ENCODE results near the gene MRPL58.
"Not testable (repeated sequence)": the region's sequence is repeated elsewhere in the genome, so short reads cannot be mapped to it uniquely, and the experiment has no call there.

Gene MRPL58

GRCh38 chr17:75012346-75013091, at the start of gene MRPL58:
TSS of gene MRPL58 (plus strand) at chr17:75012670. CDS start at chr17:75012687, 17 bp downstream.
- FAIRE-seq (peak; percentile 80), DNase-seq (ENCODE audit: insufficient read length, low spot score) (peak; percentile 95)

GRCh38 chr17:74963656-74964055, 48.8 kb upstream of the MRPL58 start:
- FAIRE-seq (no peak), DNase-seq (ENCODE audit: insufficient read length, low spot score) (no peak)

- DNase-seq (ENCODE audit: insufficient read length, low spot score) = no peak
- no peak for FAIRE-seq
Observed at GRCh38 chr17:74964246-74964761, 48.2 kb upstream of the MRPL58 start.

GRCh38 chr17:74964988-74965622, 47.4 kb upstream of the MRPL58 start:
- DNase-seq (ENCODE audit: insufficient read length, low spot score) (no peak), FAIRE-seq (peak; percentile 57)

GRCh38 chr17:74968361-74968780, 44.1 kb upstream of the MRPL58 start:
- DNase-seq (ENCODE audit: insufficient read length, low spot score) (no peak), FAIRE-seq (peak; percentile 38)

DNA sequence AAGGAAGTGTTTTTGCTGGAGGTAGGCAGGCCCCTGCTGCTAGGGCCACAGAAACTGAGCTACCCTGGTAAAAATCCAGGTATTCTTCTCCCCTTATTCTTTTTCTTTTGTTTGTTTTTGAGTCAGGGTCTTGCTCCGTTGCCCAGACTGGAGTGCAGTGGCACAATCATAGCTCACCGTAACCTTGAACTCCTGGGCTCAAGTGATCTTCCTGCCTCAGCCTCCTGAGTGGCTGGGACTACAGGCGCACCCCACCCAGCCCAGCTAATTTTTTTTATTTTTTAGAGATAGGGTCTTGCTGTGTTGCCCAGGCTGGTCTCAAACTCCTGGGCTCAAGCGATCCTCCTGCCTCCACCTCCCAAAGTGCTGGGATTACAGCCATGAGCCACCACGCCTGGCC, 43.0 kb upstream of the MRPL58 start:
- FAIRE-seq; DNase-seq (ENCODE audit: insufficient read length, low spot score): not testable (repeated sequence)

GRCh38 chr17:74970395-74970794, 42.1 kb upstream of the MRPL58 start:
- no peak for FAIRE-seq
- DNase-seq (ENCODE audit: insufficient read length, low spot score) = no peak

DNA sequence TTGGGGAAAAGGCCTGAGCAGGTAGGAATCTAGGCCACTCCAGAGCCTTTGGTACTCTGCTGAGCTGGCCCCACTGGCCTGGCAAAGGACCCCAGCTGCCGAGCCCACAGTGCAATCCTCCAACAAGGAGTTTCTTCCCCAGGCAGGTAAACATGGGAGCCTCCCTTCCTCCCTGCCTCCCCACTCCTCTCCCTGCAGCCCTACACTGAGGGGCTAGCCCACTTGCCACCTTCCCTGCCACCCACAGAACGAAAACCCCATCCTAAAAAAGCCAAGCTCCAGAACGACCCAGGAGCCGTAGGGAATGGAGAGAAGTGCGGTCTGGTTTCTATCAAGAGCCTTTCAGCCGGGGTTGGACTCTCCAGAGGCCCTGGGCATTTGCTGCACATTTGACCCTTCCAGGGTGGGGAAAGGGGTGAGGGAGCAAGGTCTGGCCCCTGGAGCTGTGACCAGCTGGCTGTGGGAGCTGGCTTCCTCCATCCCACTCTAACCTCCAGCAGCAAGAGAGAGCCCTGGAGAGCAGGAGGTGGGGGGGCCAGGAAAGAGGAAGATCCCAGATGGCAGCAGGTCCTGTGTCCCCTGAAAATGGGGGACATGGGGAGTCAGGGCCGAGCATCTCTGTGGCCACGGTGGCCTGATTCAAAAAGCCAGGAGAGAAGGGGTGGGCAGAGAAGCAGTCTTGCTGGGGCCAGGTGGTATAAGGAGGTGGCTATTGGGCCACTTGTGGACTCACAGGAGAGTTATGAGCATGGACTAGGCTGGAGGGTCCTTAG, 41.2 kb upstream of the MRPL58 start:
- peak; percentile 59 for FAIRE-seq
- no peak for DNase-seq (ENCODE audit: insufficient read length, low spot score)

DNA sequence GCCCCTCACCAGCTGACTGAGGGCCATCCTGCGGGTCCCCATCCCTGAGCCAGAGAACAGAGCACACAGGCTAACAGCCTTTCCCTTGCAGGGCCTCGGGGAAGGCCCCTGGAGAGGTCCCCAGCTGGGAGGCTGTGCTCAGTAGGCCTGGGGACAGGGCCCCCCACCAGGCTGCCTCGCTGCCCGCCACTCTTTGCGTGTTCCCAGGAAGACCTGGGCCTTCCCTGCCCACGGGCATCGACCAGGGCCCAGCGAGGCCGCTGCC, 40.7 kb upstream of the MRPL58 start:
- DNase-seq (ENCODE audit: insufficient read length, low spot score) (no peak), FAIRE-seq (no peak)

DNA sequence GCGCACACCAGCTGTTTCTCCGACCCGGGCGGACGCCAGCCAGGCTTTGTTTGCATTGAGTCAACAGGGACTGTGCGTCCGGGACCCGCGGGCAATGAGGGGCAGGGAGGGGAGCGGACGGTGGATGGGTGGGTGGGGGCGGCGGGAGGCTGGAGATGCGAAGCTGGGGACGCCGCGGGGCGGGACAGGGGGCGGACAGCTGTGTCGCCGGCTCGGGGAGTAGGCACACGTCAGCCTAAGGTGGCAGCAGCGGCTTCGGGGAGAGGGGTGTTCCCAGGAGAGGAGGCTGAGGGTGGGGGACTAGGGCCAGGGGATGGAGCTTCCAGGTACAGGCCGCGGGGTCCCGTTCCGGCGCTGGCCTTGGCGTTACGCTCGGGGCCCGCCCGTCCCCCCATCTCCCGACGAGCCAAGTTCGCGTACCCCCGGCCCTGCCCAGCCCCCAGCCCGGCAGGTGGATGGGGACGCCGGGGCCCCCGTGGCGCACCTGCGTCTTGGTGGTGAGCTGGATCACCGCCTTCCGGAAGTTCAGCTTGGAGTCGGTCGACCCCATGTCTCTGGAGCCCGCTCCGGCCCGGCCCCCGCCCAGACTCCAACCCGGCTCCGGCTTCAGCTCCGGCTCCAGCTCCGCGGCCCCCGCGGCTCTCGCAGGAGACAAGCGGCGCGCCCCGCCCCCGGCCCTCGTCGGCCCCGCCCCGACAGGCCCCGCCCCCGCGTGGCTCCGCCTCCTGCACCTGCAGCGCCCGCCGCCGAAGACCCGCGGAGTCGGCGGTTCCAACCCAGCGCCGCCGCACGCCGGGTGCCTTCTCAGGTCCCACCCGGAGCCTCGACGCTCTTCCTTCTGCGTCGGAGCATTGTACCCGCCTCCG, 40.1 kb upstream of the MRPL58 start, which contains the start of gene HID1:
TSS of gene HID1 (minus strand) at position 653 of the 866 bp plus-strand sequence. CDS start at position 550, 103 bp downstream.
- FAIRE-seq = peak; percentile 87

DNA sequence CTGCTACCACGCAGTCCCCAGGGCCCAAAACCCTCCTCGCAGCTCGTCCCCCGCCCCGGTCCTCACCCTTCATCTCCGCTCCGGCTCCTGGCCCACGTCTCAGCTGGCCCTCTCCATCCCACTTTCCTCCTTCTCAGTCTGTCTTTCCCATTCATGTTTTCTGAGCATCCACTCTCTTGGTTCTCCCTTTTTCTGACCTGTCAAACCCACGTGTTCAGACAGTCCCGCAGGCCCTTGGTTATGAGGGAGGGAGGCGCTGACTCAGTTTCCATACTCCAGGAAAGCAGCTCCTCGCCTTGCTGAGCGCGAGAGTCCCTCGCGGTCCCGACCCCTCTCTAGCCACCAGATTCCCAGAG, 39.5 kb upstream of the MRPL58 start:
- DNase-seq (ENCODE audit: insufficient read length, low spot score) (no peak), FAIRE-seq (no peak)

More for the DNA sequence above, 40.1 kb upstream of the MRPL58 start, which contains the start of gene HID1:
- peak; percentile 73 for DNase-seq (ENCODE audit: insufficient read length, low spot score)

GRCh38 chr17:74975943-74976342, 36.5 kb upstream of the MRPL58 start:
- no peak for DNase-seq (ENCODE audit: insufficient read length, low spot score)
- FAIRE-seq = no peak

DNA sequence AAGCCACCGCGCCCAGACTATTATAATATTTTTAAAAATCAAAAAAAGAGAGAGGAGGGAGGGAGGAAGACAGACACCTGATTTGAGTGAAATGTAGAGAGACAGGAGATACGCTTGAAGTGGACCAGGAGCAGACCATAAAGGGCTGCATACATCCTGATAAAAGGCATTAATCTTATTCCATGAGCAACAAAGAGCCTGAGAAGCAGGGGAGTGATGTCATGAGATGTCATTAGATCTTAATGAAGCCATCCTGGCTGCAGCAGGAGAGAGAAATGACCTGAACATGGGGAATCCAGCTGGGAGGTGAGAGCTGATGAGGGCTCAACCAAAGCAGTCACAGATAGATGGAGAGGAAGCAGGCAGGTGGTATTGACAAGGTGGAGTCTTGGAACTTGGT, 34.7 kb upstream of the MRPL58 start:
- no peak for DNase-seq (ENCODE audit: insufficient read length, low spot score)
- no peak for FAIRE-seq

GRCh38 chr17:74978240-74978639, 34.2 kb upstream of the MRPL58 start:
- no peak for FAIRE-seq
- no peak for DNase-seq (ENCODE audit: insufficient read length, low spot score)

GRCh38 chr17:74979408-74980146, 32.9 kb upstream of the MRPL58 start:
- no peak for DNase-seq (ENCODE audit: insufficient read length, low spot score)
- no peak for FAIRE-seq

- FAIRE-seq (no peak), DNase-seq (ENCODE audit: insufficient read length, low spot score) (no peak)
Observed at GRCh38 chr17:74981318-74981978, 31.0 kb upstream of the MRPL58 start.

DNA sequence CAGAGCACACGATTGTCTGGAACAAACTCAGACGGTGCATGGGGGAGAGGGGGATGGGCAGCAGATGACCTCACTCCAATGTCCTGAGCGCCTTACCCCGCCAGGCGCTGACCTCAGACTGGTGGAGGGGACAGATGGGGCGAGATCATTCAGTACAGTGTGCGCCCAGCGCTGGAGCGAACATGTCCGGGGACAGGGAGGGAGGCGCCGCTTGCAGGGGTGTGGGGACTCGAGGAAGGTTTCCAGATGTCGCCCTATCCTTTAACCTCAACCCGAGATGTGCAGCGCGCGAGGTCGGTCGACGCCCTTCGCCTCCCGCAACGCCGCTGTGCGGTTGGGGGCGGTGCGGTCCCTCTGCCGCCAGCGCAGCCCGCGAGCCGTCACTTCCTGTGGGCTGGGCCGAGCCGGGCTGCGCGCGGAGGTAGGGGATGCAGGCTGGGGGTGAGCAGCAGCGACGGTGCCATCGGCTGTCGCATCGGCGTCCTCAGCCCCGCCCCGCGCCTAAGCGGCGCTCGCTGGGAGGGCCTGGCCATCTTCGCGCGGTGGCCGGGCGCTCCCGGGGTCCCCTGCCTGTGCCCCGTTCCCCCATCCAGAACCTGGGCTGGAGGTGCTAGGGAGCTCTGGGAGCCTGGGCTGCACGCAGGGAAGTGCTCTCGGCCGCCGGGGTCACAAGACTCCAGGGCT, 30.3 kb upstream of the MRPL58 start:
- DNase-seq (ENCODE audit: insufficient read length, low spot score) (peak; percentile 91), FAIRE-seq (peak; percentile 99)

- FAIRE-seq = not testable (repeated sequence)
Observed at GRCh38 chr17:74982663-74983313, 29.7 kb upstream of the MRPL58 start.

More at GRCh38 chr17:74982663-74983313, 29.7 kb upstream of the MRPL58 start:
- not testable (repeated sequence) for DNase-seq (ENCODE audit: insufficient read length, low spot score)

All from HTR-8/SVneo (cell line).